ENCODE data around the gene C22orf15. TPM values are rescaled to one million over a fixed set of nuclear protein-coding genes. Genes with fewer than 3 reads are reported as not detected.

C22orf15 gene
- total RNA-seq, 1 donor from 2014 or later: not detected

GRCh38 chr22:23796461-23796860 is 33.7 kb downstream of the C22orf15 start:
- FAIRE-seq (no peak), DNase-seq (ENCODE audit: low read depth) (no peak)
- TF ChIP-seq CTCF (IDR thresholded peaks at IDR 0.05; ENCODE audit: insufficient read depth, low read length, severe bottlenecking): no peak
- H3K4me3 ChIP-seq (ENCODE audit: low read depth, low read length): no peak overlapping the region
- peaks cover 32% of the 10 kb centered on the region for H3K36me3 ChIP-seq (ENCODE audit: control insufficient read depth, insufficient read depth, low read length)
- H3K27me3 ChIP-seq (ENCODE audit: control insufficient read depth, insufficient read depth, low read length): no peaks in the 10 kb centered on the region

GRCh38 chr22:23800297-23801237 is 37.8 kb downstream of the C22orf15 start:
- TF ChIP-seq CTCF (IDR thresholded peaks at IDR 0.05; ENCODE audit: insufficient read depth, low read length, severe bottlenecking): no peak
- Histone ChIP-seq H3K27me3 (ENCODE audit: control insufficient read depth, insufficient read depth, low read length) (no peaks in the 10 kb centered on the region), H3K36me3 (ENCODE audit: control insufficient read depth, insufficient read depth, low read length) (peaks cover 43% of the 10 kb centered on the region), H3K4me3 (ENCODE audit: low read depth, low read length) (no peak overlapping the region)
- FAIRE-seq (peak; percentile 81), DNase-seq (ENCODE audit: low read depth) (no peak)

- Histone ChIP-seq H3K27me3 (ENCODE audit: control insufficient read depth, insufficient read depth, low read length) (no peaks in the 10 kb centered on the region), H3K4me3 (ENCODE audit: low read depth, low read length) (no peak overlapping the region), H3K36me3 (ENCODE audit: control insufficient read depth, insufficient read depth, low read length) (peaks cover 47% of the 10 kb centered on the region)
- DNase-seq (ENCODE audit: low read depth): no peak
- no peak for TF ChIP-seq CTCF (IDR thresholded peaks at IDR 0.05; ENCODE audit: insufficient read depth, low read length, severe bottlenecking)
- FAIRE-seq: no peak
Observed at GRCh38 chr22:23801238-23801821, 38.5 kb downstream of the C22orf15 start.

GRCh38 chr22:23801886-23802377 is 39.1 kb downstream of the C22orf15 start:
- Histone ChIP-seq H3K36me3 (ENCODE audit: control insufficient read depth, insufficient read depth, low read length) (peaks cover 45% of the 10 kb centered on the region), H3K4me3 (ENCODE audit: low read depth, low read length) (no peak overlapping the region), H3K27me3 (ENCODE audit: control insufficient read depth, insufficient read depth, low read length) (no peaks in the 10 kb centered on the region)
- no peak for TF ChIP-seq CTCF (IDR thresholded peaks at IDR 0.05; ENCODE audit: insufficient read depth, low read length, severe bottlenecking)
- no peak for DNase-seq (ENCODE audit: low read depth)
- FAIRE-seq: no peak

- no peak for TF ChIP-seq CTCF (IDR thresholded peaks at IDR 0.05; ENCODE audit: insufficient read depth, low read length, severe bottlenecking)
- DNase-seq (ENCODE audit: low read depth): no peak
- H3K27me3 ChIP-seq (ENCODE audit: control insufficient read depth, insufficient read depth, low read length): no peaks in the 10 kb centered on the region
- H3K36me3 ChIP-seq (ENCODE audit: control insufficient read depth, insufficient read depth, low read length): peaks cover 45% of the 10 kb centered on the region
- no peak overlapping the region for H3K4me3 ChIP-seq (ENCODE audit: low read depth, low read length)
- no peak for FAIRE-seq
Observed at GRCh38 chr22:23803001-23803819, 40.4 kb downstream of the C22orf15 start.

Measured in bronchial epithelial cell (primary cell).